ENCODE measurements around the gene HMX3.
A peak's percentile ranks its signal among the peaks of the same experiment; 100 is the strongest.
"Not testable (repeated sequence)": the region's sequence is repeated elsewhere in the genome, so short reads cannot be mapped to it uniquely, and the experiment has no call there.

Gene HMX3

DNA sequence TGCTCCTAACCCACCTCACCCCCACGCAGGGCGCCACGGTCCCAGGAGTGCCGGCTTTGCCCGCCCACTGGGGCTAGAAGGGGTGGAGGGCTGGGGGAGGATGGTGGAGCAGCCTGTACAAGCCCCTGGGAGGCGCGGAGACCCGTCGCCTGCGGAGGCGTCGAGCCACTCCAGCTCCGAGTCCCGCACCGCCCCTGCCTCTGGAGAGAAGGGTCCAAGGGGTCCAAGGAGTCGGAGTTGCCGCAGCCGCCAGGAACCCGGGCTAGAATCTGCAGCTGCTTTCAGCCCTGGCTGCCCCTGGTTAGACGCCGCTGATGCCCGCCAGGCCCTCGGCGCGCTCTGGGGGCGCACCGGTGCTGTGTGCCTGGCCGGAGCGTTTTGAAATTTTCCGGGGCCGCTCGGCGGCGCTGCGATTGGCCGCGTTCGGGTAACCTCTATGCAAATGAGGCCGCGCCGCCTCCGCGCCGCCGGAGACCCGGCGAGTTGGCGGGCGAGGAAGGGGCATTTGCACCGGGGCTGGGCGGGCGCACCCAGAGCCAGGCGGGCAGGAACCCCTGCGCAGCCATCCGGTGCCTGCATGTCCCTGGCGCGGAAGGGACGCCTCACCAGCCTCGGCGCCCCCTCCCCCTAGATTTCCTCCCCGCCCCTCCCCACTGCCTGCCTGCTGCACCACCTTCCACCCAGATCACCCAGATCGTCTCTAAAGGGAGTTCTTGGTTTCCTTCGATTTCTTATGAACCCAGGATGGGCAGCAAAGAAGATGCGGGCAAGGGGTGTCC lies 12.1 kb downstream of the HMX3 start, which contains the start of gene HMX2:
TSS of gene HMX2 (plus strand) at position 502 of the 779 bp plus-strand sequence. CDS start at position 745, 243 bp downstream.
- no peak for DNase-seq (ENCODE audit: low read depth)

DNA sequence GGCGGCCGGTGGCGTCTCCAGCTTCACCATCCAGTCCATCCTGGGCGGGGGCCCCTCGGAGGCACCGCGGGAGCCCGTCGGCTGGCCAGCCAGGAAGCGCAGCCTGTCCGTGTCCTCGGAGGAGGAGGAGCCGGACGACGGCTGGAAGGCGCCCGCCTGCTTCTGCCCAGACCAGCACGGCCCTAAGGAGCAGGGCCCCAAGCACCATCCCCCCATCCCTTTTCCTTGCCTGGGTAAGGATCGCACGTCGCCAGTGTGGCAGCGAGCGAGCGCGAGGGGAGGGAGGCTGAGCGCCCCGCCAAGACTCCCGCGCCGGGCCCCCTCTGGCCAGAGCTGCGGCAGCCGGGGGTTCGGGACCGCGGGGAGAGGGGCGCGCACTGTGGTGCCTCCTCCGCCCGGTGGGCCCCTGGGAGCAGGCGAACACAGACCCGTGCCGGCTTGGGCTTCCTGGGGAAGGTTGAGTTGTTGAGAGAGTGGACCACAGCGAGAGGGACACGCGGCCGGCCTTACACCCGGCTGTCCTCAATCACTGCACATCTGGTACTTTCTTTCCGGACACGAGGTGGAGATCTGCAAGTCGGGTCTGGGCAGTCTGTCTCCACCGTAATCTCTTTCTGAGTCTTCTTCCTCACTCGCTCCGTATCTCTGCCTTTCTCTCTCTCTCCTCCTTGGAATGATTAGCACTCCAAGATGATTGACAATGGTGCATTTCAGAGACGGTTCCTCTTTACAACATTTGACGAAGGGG lies 12.8 kb downstream of the HMX3 start:
- no peak for DNase-seq (ENCODE audit: low read depth)

DNA sequence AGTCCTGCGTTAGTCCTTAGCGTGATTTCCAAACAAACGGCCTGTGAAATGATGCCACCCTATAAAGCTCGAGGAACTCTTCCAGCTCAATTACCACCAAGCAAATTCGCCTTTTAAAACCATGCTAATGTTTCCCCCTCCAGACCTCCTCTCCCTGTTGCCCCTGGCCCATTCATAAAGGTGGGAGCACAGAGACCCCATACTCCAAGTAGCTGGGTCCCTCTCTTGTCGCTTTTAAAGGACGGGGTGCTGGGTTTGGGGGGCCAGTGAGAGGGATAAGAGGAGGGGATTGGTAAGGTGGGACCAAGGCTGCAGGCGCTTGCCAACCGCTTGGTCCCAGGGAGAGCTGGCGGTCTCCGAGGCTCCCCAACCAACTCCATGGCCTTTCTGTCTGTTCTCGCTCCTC lies 13.4 kb downstream of the HMX3 start:
- DNase-seq (ENCODE audit: low read depth), result no peak

DNA sequence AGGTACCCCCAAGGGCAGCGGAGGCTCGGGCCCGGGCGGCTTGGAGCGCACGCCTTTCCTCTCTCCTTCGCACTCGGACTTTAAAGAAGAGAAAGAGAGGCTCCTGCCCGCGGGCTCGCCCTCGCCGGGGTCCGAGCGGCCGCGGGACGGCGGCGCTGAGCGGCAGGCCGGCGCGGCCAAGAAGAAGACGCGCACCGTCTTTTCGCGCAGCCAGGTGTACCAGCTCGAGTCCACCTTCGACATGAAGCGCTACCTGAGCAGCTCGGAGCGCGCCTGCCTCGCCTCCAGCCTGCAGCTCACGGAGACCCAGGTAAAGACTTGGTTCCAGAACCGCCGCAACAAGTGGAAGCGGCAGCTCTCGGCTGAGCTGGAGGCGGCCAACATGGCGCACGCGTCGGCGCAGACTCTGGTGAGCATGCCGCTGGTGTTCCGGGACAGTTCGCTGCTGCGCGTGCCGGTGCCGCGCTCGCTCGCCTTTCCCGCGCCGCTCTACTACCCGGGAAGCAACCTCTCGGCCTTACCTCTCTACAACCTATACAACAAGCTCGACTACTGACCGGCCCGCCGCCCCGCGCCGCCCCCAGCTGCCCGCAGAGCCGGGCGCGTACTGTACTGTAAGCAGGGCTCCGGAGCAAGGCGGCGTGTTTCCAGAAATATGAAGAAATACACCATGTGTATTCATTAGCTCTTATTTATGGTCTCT lies 13.9 kb downstream of the HMX3 start:
- no peak for DNase-seq (ENCODE audit: low read depth)

DNA sequence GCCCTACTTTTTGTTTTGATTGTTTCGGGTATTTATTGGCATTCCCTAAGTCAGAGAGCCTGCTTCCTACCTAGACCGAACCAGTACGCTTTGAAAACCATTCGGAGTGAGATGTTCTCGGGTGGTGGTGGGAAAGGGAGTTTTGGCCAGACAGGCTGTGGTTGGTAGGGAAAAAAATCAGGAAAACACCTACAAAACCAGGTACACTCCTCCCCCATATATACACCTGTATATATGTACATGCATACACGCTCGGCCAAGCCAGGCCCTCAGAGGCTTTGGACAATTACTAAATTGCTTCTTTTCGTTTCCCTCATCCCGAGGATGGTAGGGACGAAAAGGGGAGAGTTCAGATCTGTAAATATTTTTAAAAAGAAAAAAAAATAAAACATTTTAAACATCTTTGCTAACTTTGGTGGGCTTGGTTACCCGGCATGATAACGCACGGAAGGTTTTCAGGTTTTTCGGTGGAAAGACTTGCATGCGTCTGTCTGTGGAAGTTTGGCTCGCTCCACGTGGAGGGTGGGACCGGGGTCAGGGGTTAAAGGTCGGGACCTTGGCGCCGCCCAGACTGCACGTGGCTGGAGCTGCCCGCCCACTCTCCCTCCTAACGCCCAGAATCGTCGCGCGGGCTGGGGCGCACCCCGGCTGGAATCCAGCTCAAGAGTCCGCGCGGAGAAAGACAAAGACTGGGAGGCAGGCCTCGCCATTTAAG lies 14.7 kb downstream of the HMX3 start:
- no peak for DNase-seq (ENCODE audit: low read depth)

DNA sequence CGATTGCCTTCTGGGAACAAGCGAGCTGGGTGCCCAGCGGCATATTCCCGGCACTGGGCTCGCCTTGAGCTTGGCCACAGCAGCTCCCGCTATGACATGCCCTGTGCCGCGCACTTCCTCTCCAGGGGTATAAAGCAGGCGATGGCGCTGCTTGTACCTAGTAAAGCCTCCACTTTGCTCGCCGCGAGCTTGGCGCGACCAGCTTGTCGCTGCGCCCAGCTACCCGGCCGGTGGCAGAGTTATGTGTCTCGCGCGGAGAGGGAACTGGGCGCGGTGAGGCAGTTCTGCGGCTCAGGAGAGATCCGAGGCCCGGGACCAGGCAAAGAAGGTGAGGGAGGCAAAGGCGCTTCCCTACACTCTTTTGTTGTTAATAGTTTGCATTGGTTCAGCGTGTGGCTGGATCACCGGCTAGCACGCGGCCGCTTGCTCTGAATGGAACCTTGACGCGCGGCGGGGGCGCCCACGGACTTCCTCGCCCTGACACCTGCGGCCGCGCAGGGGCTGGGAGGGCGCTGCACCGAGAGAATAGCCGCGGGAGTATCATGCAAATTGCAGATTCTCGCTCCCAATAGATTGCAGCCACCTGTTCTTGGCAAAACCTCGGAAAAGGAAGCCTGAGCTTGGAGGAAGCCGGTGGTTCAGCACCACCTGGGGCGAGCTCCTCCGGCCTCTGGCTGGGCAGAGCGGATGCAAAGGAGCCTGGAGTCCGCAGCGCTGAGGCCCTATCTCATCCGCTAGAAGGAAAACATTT lies 15.4 kb downstream of the HMX3 start:
- no peak for DNase-seq (ENCODE audit: low read depth)

DNA sequence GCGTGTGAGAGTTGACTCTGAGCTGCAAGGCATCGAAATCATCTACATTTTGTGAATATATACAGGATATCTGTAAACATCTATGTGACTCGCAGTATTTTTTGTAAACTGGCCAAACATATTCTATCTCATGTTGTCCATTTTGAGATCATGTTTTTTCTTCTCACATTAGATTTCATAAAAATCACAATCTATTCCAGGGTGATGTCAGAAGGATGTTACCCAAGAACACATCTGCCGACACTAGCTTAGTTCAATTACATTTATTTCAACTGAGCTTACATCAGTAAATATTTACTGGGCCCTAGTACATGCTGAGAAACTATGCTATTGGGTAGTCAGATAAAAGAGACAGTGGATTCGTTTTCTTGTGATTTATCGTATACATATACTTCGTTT lies 16.0 kb downstream of the HMX3 start:
- DNase-seq (ENCODE audit: low read depth), result no peak

DNA sequence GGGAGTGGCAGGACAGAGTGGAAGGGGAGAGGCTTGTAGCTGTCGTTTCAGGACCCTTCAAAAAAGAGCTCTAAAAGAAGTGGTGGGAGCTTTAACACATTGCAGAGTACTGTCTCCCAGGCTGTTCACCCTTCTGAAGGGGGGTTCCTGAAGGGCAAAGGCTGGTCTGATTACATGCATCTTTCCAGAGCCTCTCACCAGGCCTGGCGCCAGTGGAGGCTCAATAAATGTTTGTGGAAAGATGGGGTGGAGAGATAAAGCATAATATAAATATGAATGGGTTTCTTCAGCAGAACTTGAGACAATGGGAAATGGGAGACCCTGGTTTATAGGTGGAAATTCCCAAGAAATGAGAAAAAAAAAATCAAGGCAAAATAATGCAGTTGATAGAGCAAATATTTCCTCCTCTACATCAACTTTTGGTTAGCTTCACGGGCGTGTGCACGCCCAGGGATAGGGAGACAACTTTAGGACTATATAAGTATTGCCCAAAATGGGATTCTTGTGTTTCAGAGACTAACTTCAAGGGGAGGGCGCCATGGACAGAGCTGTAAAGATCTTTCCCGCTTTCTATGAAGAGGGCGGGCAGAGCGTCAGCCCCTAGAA lies 17.8 kb downstream of the HMX3 start:
- DNase-seq (ENCODE audit: low read depth), result no peak

DNA sequence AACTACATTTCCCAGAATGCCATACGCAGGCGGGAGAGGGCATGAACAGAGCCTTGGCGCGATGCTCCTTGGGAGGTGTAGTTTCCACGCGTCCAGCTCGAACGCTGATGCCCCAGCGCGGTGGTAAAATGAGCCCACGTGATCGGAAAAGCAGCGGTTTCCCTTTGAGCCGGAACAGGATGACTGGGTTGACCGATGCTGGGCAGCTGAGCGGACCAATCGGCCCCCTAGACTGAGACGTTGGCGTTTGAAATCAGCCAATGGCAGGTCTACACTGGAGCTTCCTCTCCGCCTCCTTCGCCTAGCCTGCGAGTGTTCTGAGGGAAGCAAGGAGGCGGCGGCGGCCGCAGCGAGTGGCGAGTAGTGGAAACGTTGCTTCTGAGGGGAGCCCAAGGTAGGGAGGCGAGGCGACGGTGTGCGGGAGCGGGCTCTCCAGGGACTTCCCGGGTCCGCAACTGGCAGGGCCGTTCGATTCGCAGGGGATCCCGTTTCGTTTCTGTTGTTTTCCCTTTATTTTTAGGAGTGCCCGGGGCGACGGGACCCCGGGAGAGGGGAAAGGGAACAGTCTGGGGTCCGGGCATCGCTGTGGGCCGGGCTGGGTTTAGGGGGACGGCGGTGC lies 18.4 kb downstream of the HMX3 start, which contains the start of gene BUB3:
TSS of gene BUB3 (plus strand) at position 311 of the 619 bp plus-strand sequence. CDS start 516 bp downstream, outside the sequence.
- DNase-seq (ENCODE audit: low read depth), result peak; percentile 87

DNA sequence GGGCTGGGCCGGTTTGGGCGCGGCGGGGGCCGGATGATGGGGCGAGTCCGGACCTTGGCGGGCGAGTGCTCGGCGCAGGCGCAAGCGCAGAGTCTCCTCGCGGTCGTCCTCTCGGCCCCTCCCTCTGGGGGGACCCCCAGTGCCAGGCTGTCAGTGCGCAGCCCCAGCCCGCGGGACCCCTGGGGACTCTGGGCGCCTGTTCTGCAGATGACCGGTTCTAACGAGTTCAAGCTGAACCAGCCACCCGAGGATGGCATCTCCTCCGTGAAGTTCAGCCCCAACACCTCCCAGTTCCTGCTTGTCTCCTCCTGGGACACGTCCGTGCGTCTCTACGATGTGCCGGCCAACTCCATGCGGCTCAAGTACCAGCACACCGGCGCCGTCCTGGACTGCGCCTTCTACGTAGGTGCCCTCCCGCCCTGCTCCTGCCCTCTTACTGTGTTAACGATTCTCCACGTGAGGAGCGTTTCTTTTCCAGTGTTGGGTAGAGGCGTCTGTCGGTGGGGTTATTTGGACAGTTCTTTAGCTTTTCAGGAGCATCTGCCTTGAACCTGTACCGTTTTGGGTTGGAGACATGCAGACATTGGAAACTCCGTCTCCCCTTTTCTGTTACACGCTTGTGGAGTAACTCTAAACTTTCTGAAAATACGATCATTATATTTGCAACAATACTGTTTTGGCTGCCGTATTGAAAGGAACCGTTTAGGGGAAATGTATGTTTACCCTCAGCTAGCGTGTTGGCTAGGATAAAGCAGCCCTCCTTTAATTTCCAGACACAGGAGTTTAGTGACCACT lies 19.1 kb downstream of the HMX3 start:
- no peak for DNase-seq (ENCODE audit: low read depth)

DNA sequence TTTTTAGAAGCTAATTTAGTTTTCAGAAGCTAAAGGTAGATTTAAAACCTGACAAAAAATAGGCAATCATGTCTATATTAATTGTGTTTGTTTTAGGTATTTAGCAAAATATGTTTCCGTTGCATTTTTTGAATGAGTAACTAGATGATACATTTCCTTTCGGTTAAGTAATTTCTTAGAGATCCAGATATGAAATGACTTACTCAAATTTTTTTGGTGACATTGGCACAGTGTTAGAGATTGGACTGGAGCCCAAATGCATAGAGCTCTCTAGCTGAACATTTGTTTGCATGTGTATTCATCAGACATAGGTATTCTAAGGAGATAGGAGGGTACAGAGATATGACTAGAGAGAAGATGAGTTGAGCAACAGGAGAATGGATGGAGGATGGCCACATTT lies 20.3 kb downstream of the HMX3 start:
- no peak for DNase-seq (ENCODE audit: low read depth)

DNA sequence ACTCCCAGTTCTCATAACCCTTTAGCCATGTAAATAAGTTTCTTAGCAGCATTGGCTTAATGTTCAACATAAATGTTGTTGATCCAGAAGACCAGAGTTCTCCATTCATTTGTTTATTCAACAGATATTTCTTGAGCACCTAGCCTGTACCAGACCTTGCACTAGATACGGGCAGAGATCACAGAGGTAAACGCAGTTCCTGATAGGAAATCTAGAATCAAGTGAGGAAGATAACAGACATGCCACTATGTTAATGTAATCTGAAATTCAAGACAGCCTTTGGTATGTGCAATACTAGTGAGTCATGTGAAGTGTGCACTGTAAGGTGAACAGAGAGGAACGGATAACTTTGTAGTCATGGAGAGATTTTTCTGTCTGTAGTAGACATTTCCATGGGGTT lies 21.4 kb downstream of the HMX3 start:
- no peak for DNase-seq (ENCODE audit: low read depth)

DNA sequence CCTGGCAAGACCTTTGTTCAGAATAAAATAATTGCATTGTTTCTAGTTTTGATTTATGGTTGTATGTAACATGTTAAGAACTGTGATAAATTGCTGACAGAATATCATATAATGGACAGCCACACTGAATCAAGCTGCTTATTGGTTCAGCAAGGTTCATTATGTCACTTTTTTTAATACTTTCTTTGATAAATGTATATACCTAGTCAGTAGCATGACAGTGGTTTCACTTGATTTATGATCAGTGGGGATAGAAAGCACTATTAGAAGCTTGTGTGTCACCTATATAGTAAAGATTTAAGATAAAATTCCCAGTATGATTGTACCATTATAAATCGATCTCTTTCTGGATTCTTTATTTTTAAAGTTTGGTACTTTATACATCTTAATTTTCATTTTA lies 22.9 kb downstream of the HMX3 start:
- no peak for DNase-seq (ENCODE audit: low read depth)

DNA sequence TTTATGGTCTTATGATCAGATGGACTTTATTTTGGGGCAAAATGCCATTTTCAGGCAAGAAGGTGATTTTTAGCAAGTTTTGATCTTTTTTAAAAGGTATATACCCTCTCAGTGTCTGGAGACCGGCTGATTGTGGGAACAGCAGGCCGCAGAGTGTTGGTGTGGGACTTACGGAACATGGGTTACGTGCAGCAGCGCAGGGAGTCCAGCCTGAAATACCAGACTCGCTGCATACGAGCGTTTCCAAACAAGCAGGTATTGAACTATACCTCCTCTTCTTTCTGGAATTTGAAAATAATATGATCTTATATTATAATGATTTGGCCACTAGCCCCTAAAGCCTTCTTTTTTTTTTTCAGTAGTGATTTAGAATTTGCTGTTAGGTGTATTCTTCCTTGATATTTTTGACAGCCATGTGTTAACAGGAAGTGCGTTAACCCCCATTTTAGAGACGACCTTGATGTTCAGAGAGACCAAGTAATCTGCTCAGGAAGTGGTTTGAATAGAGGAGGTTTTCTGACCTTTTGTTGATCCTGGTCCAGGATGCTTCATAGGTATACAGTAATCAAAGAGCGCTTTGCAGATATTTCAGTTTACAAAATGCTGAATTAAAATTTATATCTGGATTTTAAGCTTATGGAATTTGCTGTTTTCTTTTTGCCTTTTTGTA lies 24.7 kb downstream of the HMX3 start:
- no peak for DNase-seq (ENCODE audit: low read depth)

DNA sequence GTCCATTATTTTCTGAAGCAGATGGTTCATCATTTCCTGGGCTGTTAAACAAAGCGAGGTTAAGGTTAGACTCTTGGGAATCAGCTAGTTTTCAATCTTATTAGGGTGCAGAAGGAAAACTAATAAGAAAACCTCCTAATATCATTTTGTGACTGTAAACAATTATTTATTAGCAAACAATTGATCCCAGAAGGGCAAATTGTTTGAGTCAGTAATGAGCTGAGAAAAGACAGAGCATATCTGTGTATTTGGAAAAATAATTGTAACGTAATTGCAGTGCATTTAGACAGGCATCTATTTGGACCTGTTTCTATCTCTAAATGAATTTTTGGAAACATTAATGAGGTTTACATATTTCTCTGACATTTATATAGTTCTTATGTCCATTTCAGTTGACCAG lies 28.5 kb downstream of the HMX3 start:
- DNase-seq (ENCODE audit: low read depth), result no peak

DNA sequence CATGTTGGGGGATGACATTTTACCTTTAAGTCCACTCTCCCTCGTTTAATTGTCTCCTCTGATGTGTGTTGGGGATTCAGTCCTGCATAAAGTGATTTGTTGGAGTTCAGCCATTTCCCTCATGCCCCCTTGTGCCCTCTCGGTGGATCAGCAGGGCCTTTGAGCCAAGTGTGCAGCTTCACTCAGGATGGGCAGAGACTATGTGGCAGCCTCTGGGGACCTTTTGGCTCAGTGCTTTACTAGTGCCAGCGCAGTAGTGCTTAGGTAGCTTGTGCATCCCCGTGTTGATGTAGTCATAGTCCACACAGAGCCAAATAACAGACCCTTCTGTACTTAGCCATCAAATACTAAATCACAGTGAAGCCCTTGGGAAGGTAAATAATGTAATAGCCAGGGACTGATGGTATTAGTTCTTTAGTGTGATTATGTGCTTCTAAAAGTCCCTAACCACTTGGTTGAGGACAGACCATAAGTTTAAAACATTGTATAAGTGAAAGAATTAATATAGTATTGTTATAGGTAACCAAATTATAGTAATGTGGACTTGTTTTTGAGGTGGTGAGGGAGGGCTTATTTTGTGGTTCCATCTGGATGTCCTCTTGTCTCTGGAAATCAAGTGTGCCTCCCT lies 29.8 kb downstream of the HMX3 start:
- no peak for DNase-seq (ENCODE audit: low read depth)

DNA sequence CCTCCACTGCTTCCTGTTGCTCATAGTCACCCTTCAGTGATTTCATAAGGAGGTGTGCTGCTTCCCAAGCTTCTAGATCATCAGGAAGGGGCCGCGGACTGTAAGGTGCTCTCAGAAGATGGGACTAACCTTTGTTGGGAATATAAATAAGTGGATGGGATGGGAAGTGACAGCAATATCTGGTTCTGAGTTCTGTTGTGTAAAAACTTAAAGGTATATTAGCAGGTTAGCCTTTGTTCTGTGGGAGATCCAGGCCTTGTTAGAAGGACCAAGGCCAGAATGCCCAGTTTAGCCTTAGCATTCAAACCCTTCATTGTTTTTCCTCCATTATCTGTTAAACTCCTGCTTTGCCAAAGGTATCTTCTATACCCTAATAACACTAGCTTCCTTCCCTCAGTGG lies 30.8 kb downstream of the HMX3 start:
- no peak for DNase-seq (ENCODE audit: low read depth)

DNA sequence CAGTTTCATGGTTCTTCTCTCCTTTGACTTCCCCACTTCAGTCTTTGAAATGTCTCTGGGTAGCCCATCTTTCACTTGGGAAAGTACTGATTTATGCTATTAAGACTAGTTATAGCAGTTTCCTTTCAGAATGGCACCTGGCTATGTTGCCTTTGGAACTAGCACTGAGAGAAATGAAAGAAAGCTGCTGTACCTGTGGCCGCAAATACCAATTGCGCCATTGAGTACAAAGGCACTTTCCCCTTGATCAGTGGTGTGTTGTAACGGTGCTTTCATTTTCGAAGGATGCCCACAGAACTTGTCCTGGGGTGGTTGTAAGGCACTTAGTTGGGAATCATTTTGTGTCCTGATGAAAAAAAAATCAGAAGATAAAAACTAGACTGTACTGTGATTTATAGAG lies 35.2 kb downstream of the HMX3 start:
- no peak for DNase-seq (ENCODE audit: low read depth)

DNA sequence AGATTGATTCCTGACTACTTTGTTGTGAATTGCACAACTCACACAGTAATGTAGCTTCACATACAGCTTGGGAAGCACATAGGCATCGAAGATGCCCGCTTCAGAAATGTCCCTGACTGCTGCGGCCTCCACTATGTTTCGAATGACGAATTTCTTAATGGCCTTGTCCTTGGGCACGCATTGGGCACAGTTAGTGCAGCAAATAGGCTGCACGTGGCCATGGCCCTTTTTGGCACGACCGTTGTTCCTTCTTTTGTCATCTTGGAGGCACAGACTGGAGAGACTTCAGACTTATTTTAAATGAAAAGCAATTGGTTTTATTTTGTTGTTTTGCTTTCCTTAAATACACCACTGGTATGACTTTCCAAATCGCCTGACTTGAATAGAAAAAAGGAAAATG lies 35.8 kb downstream of the HMX3 start:
- not testable (repeated sequence) for DNase-seq (ENCODE audit: low read depth)
